Liver (tissue), 9 donors: ENCODE results near the gene DDX50. TPM values are rescaled to one million over a fixed set of nuclear protein-coding genes. Genes with fewer than 3 reads are reported as not detected.

Source experiments
- DNase-seq: peaks from one replicate; pipeline ENCODE4 v3.0.0-alpha.2; 2017; ENCODE audit warnings: low spot score
- H3K27ac ChIP-seq, 2 donors: one replicate each; pipeline ENCODE4 v1.7.0; 2013; ENCODE audit warnings: inconsistent platforms in 2 of 2, low read length in 2 of 2, control low read depth in 1 of 2, low read depth in 1 of 2, mild to moderate bottlenecking in 1 of 2
- H3K27me3 ChIP-seq, 4 donors: one replicate each; pipeline versions ENCODE4 v1.6.1 to v1.7.0; 2013; ENCODE audit warnings: low read length in 3 of 4, inconsistent platforms in 1 of 4, mild to moderate bottlenecking in 1 of 4, moderate library complexity in 1 of 4; ENCODE audit not compliant: control insufficient read depth in 4 of 4, insufficient read depth in 4 of 4
- H3K36me3 ChIP-seq, 4 donors: one replicate each; pipeline versions ENCODE4 v1.6.1 to v1.7.0; 2013; ENCODE audit warnings: low read length in 3 of 4, mild to moderate bottlenecking in 3 of 4, low read depth in 1 of 4, moderate library complexity in 1 of 4; ENCODE audit not compliant: control insufficient read depth in 4 of 4, insufficient read depth in 3 of 4
- H3K4me1 ChIP-seq, 4 donors: one replicate each; pipeline versions ENCODE4 v1.6.1 to v1.7.0; 2013; ENCODE audit warnings: low read length in 3 of 4, mild to moderate bottlenecking in 3 of 4, moderate library complexity in 1 of 4; ENCODE audit not compliant: control insufficient read depth in 4 of 4, insufficient read depth in 4 of 4
- H3K4me3 ChIP-seq, 3 donors: one replicate each; pipeline versions ENCODE4 v1.6.1 to v1.7.0; 2013; ENCODE audit warnings: low read length in 3 of 3, control low read depth in 1 of 3, low read depth in 1 of 3, mild to moderate bottlenecking in 1 of 3
- H3K9ac ChIP-seq, 2 donors: one replicate each; pipeline ENCODE4 v1.7.0; 2013; ENCODE audit warnings: low read length in 2 of 2, mild to moderate bottlenecking in 2 of 2, moderate library complexity in 2 of 2, control low read depth in 1 of 2, low read depth in 1 of 2
- H3K9me3 ChIP-seq, 4 donors: one replicate each; pipeline versions ENCODE4 v1.6.1 to v1.7.0; 2013; ENCODE audit warnings: low read length in 3 of 4; ENCODE audit not compliant: control insufficient read depth in 4 of 4
- ATF3 ChIP-seq: IDR thresholded peaks from 2 replicates; pipeline ENCODE4 v1.6.1; 2016; ENCODE audit warnings: antibody characterized with exemption
- CTCF ChIP-seq: fragments of 150-350 bp; IDR thresholded peaks from 2 replicates; pipeline ENCODE4 v1.5.1; 2017; ENCODE audit warnings: improper control_type of control experiment, low read depth, low read length; ENCODE audit not compliant: missing input control
- EGR1 ChIP-seq, 2 donors: IDR thresholded peaks; 2 replicates each; pipeline ENCODE4 v1.6.1; 2016 to 2018; ENCODE audit warnings: antibody characterized with exemption in 2 of 2, low read depth in 2 of 2
- FOXA1 ChIP-seq: IDR thresholded peaks from 2 replicates; pipeline ENCODE4 v1.6.1; 2016; ENCODE audit warnings: antibody characterized with exemption
- FOXA2 ChIP-seq: IDR thresholded peaks from 2 replicates; pipeline ENCODE4 v1.6.1; 2016; ENCODE audit warnings: antibody characterized with exemption
- GABPA ChIP-seq, 2 donors: IDR thresholded peaks in 1 of 2; conservative IDR thresholded peaks in 1 of 2; 2 replicates each; pipeline ENCODE4 v1.6.1; 2016; ENCODE audit warnings: antibody characterized with exemption in 2 of 2, mild to moderate bottlenecking in 1 of 2, moderate library complexity in 1 of 2
- HNF4A ChIP-seq, 2 donors: conservative IDR thresholded peaks; 2 replicates each; pipeline ENCODE4 v1.6.1; 2016; ENCODE audit warnings: antibody characterized with exemption in 2 of 2, mild to moderate bottlenecking in 2 of 2
- HNF4G ChIP-seq: IDR thresholded peaks from 2 replicates; pipeline ENCODE4 v1.6.1; 2016; ENCODE audit warnings: antibody characterized with exemption
- JUND ChIP-seq, 2 donors: IDR thresholded peaks; 2 replicates each; pipeline ENCODE4 v1.6.1; 2016; ENCODE audit warnings: antibody characterized with exemption in 2 of 2
- MAX ChIP-seq: IDR thresholded peaks from 2 replicates; pipeline ENCODE4 v1.6.1; 2016; ENCODE audit warnings: antibody characterized with exemption
- NR2F2 ChIP-seq: IDR thresholded peaks from 2 replicates; pipeline ENCODE4 v1.6.1; 2016; ENCODE audit warnings: antibody characterized with exemption
- RAD21 ChIP-seq, 2 donors: IDR thresholded peaks; 2 replicates each; pipeline ENCODE4 v1.6.1; 2016; ENCODE audit warnings: antibody characterized with exemption in 2 of 2, mild to moderate bottlenecking in 2 of 2
- RXRA ChIP-seq, 2 donors: IDR thresholded peaks; 2 replicates each; pipeline ENCODE4 v1.6.1; 2017 to 2018; ENCODE audit warnings: antibody characterized with exemption in 2 of 2, mild to moderate bottlenecking in 1 of 2
- SP1 ChIP-seq: IDR thresholded peaks from 2 replicates; pipeline ENCODE4 v1.6.1; 2018; ENCODE audit warnings: antibody characterized with exemption, mild to moderate bottlenecking
- YY1 ChIP-seq: IDR thresholded peaks from 2 replicates; pipeline ENCODE4 v1.6.1; 2016; ENCODE audit warnings: antibody characterized with exemption, mild to moderate bottlenecking
- ZBTB33 ChIP-seq: IDR thresholded peaks from 2 replicates; pipeline ENCODE4 v1.6.1; 2016; ENCODE audit warnings: antibody characterized with exemption
- WGBS: extraction: QIAGEN DNeasy Blood & Tissue Kit; methylation state at CpG from one replicate; pipeline ENCODE4 v1.1.7; 2013; 5-methylcytosine and 5-hydroxymethylcytosine counted together
- polyA plus RNA-seq, 2 donors: library from polyadenylated mRNA; stranded (reverse) in 1 of 2; unstranded in 1 of 2; fragments of 200-250 nt in 1 of 2; fragments of >200 nt in 1 of 2; fragmentation: Nextera tagmentation in 1 of 2; extraction: Ambion mirVana in 1 of 2; gene quantifications; one replicate each; pipeline versions ENCODE4 v1.2.1 to v1.2.3, GENCODE V29; 2013 to 2015
- total RNA-seq, 2 donors: library from RNA; depleted of rRNA; stranded (reverse); fragments of >200 nt; gene quantifications; one replicate each; pipeline ENCODE4 v1.2.3, GENCODE V29; 2014
- donor health status: healthy.
- donor health status: healthy.
- donor health status: healthy.
- donor health status: healthy.
- donor health status: healthy.

The DDX50 gene
- total and polyA plus RNA-seq, 4 donors = 7.0 to 18.8 (median 10.5) TPM

DNA sequence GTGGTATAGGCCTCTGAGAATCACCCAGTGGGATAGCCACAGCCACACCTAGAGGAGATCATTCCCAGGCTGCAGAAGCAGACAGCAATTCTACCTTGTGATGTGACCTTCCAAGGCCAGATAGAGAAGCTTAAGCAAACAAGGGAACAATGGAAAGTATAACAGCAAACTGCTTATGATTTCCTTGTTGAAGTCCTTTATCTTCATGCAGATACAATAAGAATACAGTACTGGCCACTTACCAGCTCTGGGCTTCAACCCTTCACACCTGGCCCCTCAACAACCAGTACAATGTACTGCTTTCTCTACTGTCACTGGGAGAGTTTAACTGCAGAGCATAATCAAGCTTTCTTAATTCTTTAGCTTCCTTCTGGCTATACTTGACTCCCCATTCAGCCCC lies 22.6 kb upstream of the DDX50 start:
- Histone ChIP-seq H3K9ac (no peak overlapping the region), H3K4me1 (peaks cover 3 to 9% (median 6%) of the 10 kb centered on the region in 4 donors), H3K36me3 (no peaks in the 10 kb centered on the region), H3K9me3 (no peaks in the 10 kb centered on the region), H3K27me3 (no peaks in the 10 kb centered on the region), H3K27ac (no peak overlapping the region), H3K4me3 (no peak overlapping the region)
- TF ChIP-seq FOXA1 (no peak), ATF3 (no peak), EGR1 (IDR thresholded peaks at IDR 0.05; ENCODE audit: low read depth in 2 of 2) (no peak), SP1 (no peak), JUND (IDR thresholded peaks at IDR 0.05) (no peak)
- DNase-seq = no peak

- peaks cover 3 to 9% (median 6%) of the 10 kb centered on the region in 4 donors for H3K4me1 ChIP-seq
- no peak overlapping the region for H3K4me3 ChIP-seq
- no peaks in the 10 kb centered on the region for H3K27me3 ChIP-seq
- TF ChIP-seq JUND (IDR thresholded peaks at IDR 0.05) (no peak), EGR1 (IDR thresholded peaks at IDR 0.05; ENCODE audit: low read depth in 2 of 2) (no peak), NR2F2 (no peak)
- WGBS = 95% methylated on average over 2 of the region's 2 CpGs
- no peak for DNase-seq
- H3K36me3 ChIP-seq = no peaks in the 10 kb centered on the region
- no peaks in the 10 kb centered on the region for H3K9me3 ChIP-seq
- no peak overlapping the region for H3K9ac ChIP-seq
- H3K27ac ChIP-seq = no peak overlapping the region
Observed at GRCh38 chr10:68879628-68880027, 21.5 kb upstream of the DDX50 start.

GRCh38 chr10:68880181-68880580 lies 20.9 kb upstream of the DDX50 start:
- TF ChIP-seq RXRA (IDR thresholded peaks at IDR 0.05) = no peak
- no peak for TF ChIP-seq SP1
- TF ChIP-seq NR2F2 = no peak
- no peak for TF ChIP-seq HNF4G
- TF ChIP-seq RAD21 (IDR thresholded peaks at IDR 0.05) = no peak
- no peak for TF ChIP-seq EGR1 (IDR thresholded peaks at IDR 0.05; ENCODE audit: low read depth in 2 of 2)
- no peak for TF ChIP-seq ZBTB33
- no peak for TF ChIP-seq FOXA2
- no peak for TF ChIP-seq GABPA (IDR thresholded peaks at IDR 0.05 in 1 of 2, conservative IDR thresholded peaks at IDR 0.05 in 1 of 2)
- no peak for TF ChIP-seq MAX
- TF ChIP-seq YY1 = no peak
- TF ChIP-seq ATF3 = no peak
- no peak for TF ChIP-seq JUND (IDR thresholded peaks at IDR 0.05)
- TF ChIP-seq CTCF = no peak
- no peak for TF ChIP-seq HNF4A (conservative IDR thresholded peaks at IDR 0.05)
- no peak for TF ChIP-seq FOXA1
- no peaks in the 10 kb centered on the region for H3K9me3 ChIP-seq
- no peaks in the 10 kb centered on the region for H3K27me3 ChIP-seq

More at GRCh38 chr10:68880181-68880580, 20.9 kb upstream of the DDX50 start:
- Histone ChIP-seq H3K9ac (no peak overlapping the region), H3K36me3 (no peaks in the 10 kb centered on the region), H3K4me3 (no peak overlapping the region), H3K27ac (no peak overlapping the region), H3K4me1 (peaks cover 3 to 9% (median 6%) of the 10 kb centered on the region in 4 donors)
- WGBS = 96% methylated on average over 4 of the region's 4 CpGs
- DNase-seq = no peak
